GM19023 (cell line): ENCODE results near the gene DACH1.

Source experiments
- ATAC-seq: cut with Tn5 transposase; IDR thresholded peaks from one replicate; pipeline ENCODE4 v1.9.1; 2021; ENCODE audit warnings: mild to moderate bottlenecking, moderate library complexity; ENCODE audit not compliant: unreplicated experiment

The DACH1 gene

DNA sequence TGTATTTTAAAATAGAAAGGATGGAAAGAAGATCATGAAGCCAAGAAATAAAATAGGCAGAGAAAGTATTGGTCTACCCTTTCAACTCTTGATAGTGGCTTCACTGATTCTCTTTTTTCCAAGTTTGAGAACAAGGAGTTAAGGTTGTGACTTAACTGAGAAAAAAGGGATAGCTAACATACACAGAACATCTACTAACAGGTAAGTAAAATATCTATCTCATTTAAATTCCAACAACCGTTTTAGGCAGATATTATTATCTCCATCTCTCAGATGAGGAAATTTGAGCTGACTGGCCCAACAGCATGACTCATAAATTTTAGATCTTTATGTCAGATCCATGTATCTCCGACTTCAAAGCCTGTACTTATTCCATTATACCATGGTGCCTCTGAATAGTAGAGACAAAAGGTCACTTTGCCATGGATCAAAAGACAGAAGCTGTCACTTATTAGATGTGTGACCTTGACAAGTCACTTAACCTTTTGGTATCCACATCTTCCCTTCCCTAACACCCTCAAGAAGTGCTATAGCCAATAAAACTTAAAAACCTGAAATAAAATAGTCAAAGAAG, 152.1 kb downstream of the DACH1 start:
- no peak for ATAC-seq

- no peak for ATAC-seq
Measured at GRCh38 chr13:71712988-71713653, 153.9 kb downstream of the DACH1 start.

DNA sequence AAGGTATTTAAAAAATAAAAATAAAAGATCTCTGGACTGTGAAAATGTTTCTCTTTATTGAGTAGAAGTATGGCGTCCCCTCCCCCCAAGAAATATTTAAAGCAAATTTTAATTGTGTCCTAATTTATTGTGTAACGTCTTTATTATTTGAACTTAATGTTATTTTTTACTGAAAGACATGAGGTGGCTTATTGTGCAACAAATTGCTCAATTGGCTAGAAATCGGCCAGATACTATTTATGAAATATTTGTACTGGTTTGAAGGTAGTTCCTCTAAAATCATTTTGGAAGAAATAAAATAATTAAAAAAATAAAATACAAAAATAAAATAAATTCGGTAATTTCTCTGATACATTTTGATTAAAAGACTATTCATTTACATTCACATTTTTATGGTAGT, 162.3 kb downstream of the DACH1 start:
- no peak for ATAC-seq

GRCh38 chr13:71703138-71703537, 163.9 kb downstream of the DACH1 start:
- ATAC-seq, result no peak

DNA sequence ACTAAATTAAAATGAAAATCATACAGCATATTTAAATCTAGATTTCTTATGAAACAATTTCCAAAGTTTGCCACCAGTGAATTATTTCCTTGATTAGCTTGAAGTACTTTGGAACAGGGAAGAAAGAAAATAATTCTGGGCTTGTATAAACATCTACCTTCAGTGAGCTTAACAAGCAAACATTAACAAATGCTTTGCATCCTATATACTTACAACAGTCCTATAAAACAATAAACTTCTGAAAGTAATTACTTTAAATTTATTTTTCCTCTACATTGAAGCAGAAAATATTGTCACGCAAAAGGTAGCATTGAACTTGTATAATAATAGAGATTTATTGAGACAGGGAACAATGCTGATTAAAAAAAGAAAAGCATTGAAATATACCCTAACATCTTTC, 164.8 kb downstream of the DACH1 start:
- no peak for ATAC-seq

DNA sequence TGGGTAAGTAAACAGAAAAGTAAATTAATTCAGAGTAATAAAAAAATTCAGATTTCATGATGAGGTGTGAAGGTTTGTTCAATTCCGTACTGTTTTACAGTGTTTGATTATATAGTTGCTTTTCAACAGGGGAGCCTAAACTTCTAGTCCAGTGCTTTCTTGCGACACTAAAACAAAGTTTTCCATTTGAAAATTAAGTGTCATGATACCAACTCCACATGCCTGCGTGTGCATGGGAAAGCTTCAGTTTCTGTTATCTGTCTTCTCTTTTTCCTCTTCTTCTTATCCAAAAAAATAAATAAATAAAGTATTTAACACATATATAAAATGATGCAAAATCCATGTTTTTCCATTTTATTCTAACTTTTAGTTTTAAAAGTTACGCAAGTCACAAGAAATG, 165.3 kb downstream of the DACH1 start:
- no peak for ATAC-seq

GRCh38 chr13:71699342-71699741, 167.7 kb downstream of the DACH1 start:
- ATAC-seq, result no peak

DNA sequence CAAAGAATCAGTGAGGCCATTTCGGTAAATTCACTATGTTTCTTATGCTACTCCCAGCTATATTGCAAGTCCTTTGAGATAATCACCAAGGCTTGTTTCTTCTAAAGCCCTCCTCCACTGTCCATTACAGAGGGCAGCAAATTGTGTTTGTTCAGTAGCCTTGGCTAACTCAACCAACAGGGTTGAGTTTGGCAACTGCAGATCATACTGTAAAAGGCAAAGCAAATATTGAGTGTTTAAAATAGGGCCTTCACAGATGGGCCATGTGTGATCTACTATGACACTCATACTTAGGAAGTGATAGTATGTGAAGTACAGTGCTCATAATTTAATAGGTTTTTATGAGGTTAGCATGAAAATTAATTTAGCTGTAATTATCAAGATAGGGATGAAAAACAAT, 171.3 kb downstream of the DACH1 start:
- ATAC-seq, result no peak

GRCh38 chr13:71685072-71685471, 181.9 kb downstream of the DACH1 start:
- ATAC-seq, result no peak

DNA sequence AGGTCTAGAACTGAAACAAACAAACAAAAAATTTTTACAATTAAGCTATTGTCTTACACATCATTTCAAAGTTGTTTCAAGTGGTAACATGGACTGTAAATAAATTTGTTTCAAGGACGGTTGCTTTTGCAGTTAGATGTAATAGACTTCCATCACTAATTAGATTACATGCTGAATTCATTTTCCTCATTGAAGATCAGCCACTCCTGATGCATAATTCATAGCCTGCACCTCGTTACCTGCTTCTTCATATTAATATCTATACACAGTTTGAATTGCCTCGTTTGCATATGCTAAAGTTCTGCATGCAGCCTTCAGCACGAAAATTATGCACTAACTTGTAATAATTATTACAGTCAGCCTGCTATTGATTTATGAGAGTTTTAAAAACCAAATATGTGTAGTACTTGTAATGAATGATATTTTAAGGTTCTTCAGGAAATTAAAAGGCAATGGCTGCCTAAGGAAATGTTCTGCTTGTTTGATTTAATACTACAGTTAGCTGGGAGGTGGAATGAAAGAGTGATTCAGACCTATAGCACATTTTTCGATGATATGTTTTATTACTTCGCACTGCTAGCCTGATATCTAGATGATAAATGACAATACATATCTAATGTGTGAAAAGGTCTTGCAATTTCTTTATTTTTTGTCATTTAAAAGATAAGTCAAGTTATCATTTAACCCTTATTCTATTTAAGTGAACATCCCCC, 184.9 kb downstream of the DACH1 start:
- ATAC-seq, result no peak

DNA sequence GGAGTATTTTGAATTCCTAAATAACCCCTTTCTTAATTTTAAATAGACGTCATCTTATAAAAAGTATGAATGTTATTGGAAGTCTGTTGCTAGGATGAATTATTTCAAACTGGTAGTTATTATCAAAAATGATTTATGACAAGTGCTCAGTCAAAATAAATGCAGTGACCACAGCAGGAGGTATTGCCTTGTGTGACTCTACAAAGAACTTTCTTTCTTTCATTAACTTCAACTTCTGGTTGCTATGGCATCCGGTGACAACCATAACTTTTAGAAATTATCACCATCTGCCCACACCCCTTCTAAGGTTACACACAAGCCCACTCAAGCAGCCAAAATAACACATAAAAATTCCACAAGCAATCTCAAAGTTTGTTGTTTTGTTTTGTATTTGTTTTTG, 189.9 kb downstream of the DACH1 start:
- ATAC-seq, result no peak

GRCh38 chr13:71672512-71672911, 194.5 kb downstream of the DACH1 start:
- ATAC-seq, result no peak

DNA sequence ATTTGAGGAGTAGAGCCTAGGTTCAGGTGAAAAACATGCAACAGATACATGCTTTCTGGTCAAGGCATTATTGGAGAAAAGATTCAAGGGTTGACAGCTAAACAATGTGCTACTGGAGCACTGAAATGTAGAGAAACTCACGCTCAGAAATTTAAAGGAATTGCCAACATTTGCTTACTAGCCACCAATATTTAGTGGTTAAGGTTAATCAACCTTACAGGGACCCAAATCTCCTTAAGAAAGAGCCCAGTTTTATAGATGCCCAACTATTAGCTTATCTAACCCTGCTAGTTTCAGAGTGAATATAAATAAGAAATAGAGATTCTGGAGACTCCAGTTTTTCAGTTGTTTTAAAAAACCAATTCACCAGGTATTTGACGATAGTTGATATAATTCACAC, 203.6 kb downstream of the DACH1 start:
- ATAC-seq, result no peak

GRCh38 chr13:71661921-71662320, 205.1 kb downstream of the DACH1 start:
- ATAC-seq, result no peak

- no peak for ATAC-seq
Measured at GRCh38 chr13:71659404-71659803, 207.6 kb downstream of the DACH1 start.

DNA sequence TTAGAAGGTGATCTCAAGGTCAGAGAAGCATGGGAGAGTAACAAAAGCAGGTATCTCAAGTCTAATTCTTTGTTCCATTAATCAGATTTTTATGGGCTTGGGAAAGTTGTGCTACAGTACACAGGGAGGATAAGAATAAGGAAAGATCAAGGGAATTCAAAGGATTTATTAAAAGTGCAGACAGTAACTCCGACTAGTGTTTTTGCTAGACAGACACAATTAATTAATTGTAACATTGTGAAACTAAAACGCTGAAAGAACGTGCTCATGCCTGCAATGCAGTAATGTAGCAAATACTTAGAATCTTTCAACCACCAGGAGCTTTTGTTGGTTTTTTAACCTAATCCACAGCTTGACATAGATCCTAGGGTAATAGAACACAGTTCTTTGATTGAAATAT, 221.5 kb downstream of the DACH1 start:
- ATAC-seq, result no peak

GRCh38 chr13:71644579-71644978, 222.4 kb downstream of the DACH1 start:
- no peak for ATAC-seq

GRCh38 chr13:71643448-71643860, 223.6 kb downstream of the DACH1 start:
- no peak for ATAC-seq

GRCh38 chr13:71638751-71639150, 228.3 kb downstream of the DACH1 start:
- ATAC-seq, result no peak

DNA sequence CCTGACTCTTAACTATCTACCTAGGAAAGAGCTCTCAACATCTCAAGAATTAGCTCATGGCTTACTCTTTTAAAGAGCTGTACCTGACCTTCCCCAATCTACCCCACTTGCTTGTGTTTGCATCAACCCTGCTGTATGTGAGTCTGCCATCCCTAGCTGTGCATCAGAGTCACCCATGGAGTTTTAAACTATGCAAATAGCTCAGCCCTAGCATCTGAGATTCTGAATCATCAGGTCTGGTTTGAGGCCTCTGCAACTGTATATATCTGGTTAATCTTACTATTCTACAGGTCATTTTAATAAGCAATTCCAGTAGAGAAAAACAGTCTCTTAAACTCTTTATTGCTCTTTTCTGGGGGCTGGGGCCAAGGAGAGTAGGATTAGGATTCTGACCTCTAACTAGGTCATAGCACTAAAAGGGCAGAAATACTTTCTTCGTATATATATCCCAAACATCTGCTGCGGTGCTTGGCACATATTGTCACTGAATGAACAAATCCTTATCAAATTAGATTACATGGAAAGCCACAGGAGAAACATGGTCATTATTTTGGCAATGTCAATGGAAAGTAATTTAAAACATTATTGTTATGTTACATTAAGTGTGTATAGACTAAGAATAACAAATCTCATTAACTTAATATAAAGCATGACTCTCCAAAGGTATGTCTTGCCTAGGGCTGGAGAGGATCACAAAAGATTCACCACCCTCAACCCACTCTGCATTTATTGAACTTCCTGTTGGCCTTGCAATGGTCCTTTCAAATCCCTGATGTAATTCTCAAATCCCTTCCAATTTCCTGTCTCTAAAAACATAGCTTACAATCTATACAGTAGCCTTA, 232.2 kb downstream of the DACH1 start:
- ATAC-seq, result no peak

DNA sequence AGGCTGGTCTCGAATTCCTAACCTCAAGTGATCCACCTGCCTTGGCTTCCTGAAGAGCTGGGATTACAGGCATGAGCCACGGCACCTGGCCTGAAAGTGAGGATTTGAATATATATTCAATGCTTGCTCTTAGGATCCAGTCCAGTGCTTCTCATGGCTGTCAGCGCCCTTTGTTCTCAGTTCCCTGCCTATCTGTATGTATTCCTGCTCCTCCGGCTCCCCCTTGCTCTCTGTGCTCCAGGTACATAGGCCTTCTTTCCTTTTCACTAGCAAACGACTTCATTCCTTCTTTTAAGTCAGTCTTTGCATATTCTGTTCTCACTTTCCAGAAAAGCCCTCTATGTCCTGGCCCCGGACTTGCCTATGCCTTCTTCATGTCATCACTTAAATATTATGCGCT, 232.8 kb downstream of the DACH1 start:
- ATAC-seq, result no peak

GRCh38 chr13:71632721-71633120, 234.3 kb downstream of the DACH1 start:
- ATAC-seq, result no peak
